ENCODE data around the gene KCTD17. TPM values are rescaled to one million over a fixed set of nuclear protein-coding genes. Genes with fewer than 3 reads are reported as not detected.

KCTD17 gene
- total RNA-seq, 1 donor from 2014 or later = 31.3 TPM

DNA sequence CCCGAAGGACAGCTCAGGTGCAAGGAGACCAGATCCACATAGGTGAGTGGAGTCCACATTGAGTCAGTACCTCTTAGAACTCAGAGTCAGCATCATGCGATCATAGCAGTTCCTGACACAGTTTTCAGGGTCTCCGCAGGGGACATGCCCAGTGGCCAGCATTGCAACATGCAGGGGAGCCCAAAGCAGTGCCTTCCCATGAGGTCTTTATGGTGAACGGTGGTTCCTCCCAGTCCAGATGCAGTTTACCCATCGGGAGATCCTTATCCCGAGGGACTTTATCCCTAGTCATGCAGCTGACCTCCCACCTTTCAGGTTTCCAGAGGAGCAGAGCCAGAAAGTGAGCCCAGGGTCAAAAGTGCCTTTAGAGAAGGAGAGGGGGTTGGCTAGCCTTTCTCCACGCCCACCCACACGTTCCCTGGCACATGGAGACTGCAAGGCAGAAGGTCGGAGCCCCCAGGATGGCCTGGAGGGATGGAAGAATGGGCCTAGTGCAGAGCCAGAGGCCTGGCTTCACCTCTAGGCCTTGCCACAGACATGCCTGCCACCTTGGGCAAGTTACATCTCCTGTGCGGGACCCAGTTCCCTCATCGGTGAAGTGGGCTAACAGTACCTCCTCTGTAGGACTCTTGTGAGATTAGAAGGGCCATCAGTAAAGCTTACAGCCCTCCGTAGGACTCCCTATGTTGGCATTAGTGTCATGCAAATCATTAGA lies 6.4 kb downstream of the KCTD17 start:
- no peaks in the 10 kb centered on the region for H3K79me2 ChIP-seq (ENCODE audit: insufficient read depth, low read length)
- H4K20me1 ChIP-seq (ENCODE audit: insufficient read depth, low read length) = peaks cover 16% of the 10 kb centered on the region
- Mint-ChIP-seq H3K27me3 (ENCODE audit: low read depth, unreplicated experiment) (peaks cover 6% of the 10 kb centered on the region), H3K9me3 (ENCODE audit: unreplicated experiment) (no peaks in the 10 kb centered on the region), H3K4me3 (ENCODE audit: unreplicated experiment) (no peak overlapping the region), H3K4me1 (ENCODE audit: low read depth, unreplicated experiment) (peaks cover 2% of the 10 kb centered on the region), H3K36me3 (ENCODE audit: low read depth, unreplicated experiment) (peaks cover 23% of the 10 kb centered on the region), H3K27ac (ENCODE audit: unreplicated experiment) (no peak overlapping the region)
- no peak overlapping the region for H2AFZ ChIP-seq (ENCODE audit: low read depth, low read length)
- no peak overlapping the region for H3K27ac ChIP-seq (ENCODE audit: low read depth, low read length)
- no peaks in the 10 kb centered on the region for H3K27me3 ChIP-seq (ENCODE audit: insufficient read depth, low read length)
- no peak for DNase-seq (ENCODE audit: low read depth)
- no peak overlapping the region for H3K4me3 ChIP-seq (ENCODE audit: insufficient read depth, low read depth, low read length)
- no peak overlapping the region for H3K4me2 ChIP-seq (ENCODE audit: low read length)
- no peak overlapping the region for H3K9ac ChIP-seq (ENCODE audit: low read length)
- H3K36me3 ChIP-seq (ENCODE audit: insufficient read depth, low read length) = peaks cover 3% of the 10 kb centered on the region
- no peaks in the 10 kb centered on the region for H3K4me1 ChIP-seq (ENCODE audit: insufficient read depth, low read length)
- FAIRE-seq = no peak
- no peaks in the 10 kb centered on the region for H3K9me3 ChIP-seq (ENCODE audit: insufficient read depth, low read depth, low read length)
- TF ChIP-seq CTCF (IDR thresholded peaks at IDR 0.05; ENCODE audit: insufficient read depth, low read depth, low read length) (no peak), EZH2 (IDR thresholded peaks at IDR 0.05; ENCODE audit: insufficient read depth, low read length) (no peak)

GRCh38 chr22:37058917-37059701 lies 7.6 kb downstream of the KCTD17 start:
- Mint-ChIP-seq H3K27me3 (ENCODE audit: low read depth, unreplicated experiment) (peaks cover 8% of the 10 kb centered on the region), H3K27ac (ENCODE audit: unreplicated experiment) (no peak overlapping the region), H3K4me1 (ENCODE audit: low read depth, unreplicated experiment) (peaks cover 2% of the 10 kb centered on the region), H3K9me3 (ENCODE audit: unreplicated experiment) (no peaks in the 10 kb centered on the region), H3K4me3 (ENCODE audit: unreplicated experiment) (no peak overlapping the region), H3K36me3 (ENCODE audit: low read depth, unreplicated experiment) (peaks cover 20% of the 10 kb centered on the region)
- Histone ChIP-seq H3K27ac (ENCODE audit: low read depth, low read length) (no peak overlapping the region), H3K79me2 (ENCODE audit: insufficient read depth, low read length) (no peaks in the 10 kb centered on the region), H3K4me2 (ENCODE audit: low read length) (no peak overlapping the region), H3K27me3 (ENCODE audit: insufficient read depth, low read length) (no peaks in the 10 kb centered on the region), H3K9ac (ENCODE audit: low read length) (no peak overlapping the region), H3K4me1 (ENCODE audit: insufficient read depth, low read length) (no peaks in the 10 kb centered on the region), H3K36me3 (ENCODE audit: insufficient read depth, low read length) (peaks cover 3% of the 10 kb centered on the region), H4K20me1 (ENCODE audit: insufficient read depth, low read length) (peaks cover 9% of the 10 kb centered on the region), H3K4me3 (ENCODE audit: insufficient read depth, low read depth, low read length) (no peak overlapping the region), H2AFZ (ENCODE audit: low read depth, low read length) (no peak overlapping the region), H3K9me3 (ENCODE audit: insufficient read depth, low read depth, low read length) (no peaks in the 10 kb centered on the region)
- TF ChIP-seq CTCF (IDR thresholded peaks at IDR 0.05; ENCODE audit: insufficient read depth, low read depth, low read length) = no peak
- no peak for TF ChIP-seq EZH2 (IDR thresholded peaks at IDR 0.05; ENCODE audit: insufficient read depth, low read length)
- DNase-seq (ENCODE audit: low read depth) = no peak
- no peak for FAIRE-seq

Measured in astrocyte (in vitro differentiated cells and primary cell).